ENCODE results near the gene ISX.

Gene ISX

DNA sequence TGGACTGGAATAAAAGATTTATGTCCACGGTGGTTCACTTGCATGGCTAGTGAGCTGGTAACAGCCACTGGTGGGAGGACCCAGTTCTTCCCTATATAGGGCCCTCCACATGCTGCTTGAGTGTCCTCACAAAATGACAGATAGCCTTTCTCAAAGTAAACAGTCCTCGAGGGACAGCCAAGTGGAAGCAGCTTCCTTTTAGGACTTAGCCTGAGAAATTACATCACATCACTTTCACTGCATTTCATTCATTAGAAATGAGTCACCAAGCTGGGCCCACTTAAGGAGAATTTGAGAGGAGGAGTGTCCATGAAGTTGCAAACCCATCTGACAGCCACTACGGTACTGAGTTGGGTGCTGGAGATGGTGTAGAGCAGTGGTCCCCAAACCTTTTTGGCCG lies 7.0 kb downstream of the ISX start:
- no peak overlapping the region for H3K27ac ChIP-seq (ENCODE audit: low read depth, low read length, severe bottlenecking)
- H3K9me3 ChIP-seq (ENCODE audit: control insufficient read depth, low read length): peaks cover 6% of the 10 kb centered on the region
- no peaks in the 10 kb centered on the region for H3K36me3 ChIP-seq (ENCODE audit: control insufficient read depth, insufficient read depth, low read length)
- 80 to 94% methylated on average over 1 to 2 of the region's 4 CpGs for WGBS, 2 experiments (ENCODE audit: insufficient coverage in 2 of 2)
- H3K4me1 ChIP-seq (ENCODE audit: control insufficient read depth, insufficient read depth, low read length, poor library complexity, severe bottlenecking): no peaks in the 10 kb centered on the region
- no peak overlapping the region for H3K4me3 ChIP-seq (ENCODE audit: extremely low read depth, insufficient read depth, low read length, poor library complexity, severe bottlenecking)

DNA sequence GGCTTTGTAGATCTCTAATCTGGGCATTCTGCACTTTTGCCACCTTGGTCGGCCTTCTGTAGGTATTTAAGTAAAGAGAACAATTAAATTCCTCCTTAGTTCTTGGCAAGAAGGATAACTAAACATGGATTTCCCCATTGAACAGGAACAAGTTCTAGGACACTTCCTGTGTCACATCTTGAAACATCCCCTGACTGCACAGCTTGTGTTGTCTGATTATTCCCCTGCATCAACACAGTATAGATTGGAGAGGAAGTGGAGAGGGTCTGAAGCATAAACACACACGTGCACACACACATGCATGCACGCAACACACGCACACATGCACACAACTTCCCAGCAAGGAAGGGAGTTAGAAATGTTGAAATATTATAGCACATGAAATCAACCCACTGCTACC lies 8.6 kb downstream of the ISX start:
- Histone ChIP-seq H3K4me3 (ENCODE audit: extremely low read depth, insufficient read depth, low read length, poor library complexity, severe bottlenecking) (no peak overlapping the region), H3K27ac (ENCODE audit: low read depth, low read length, severe bottlenecking) (no peak overlapping the region), H3K36me3 (ENCODE audit: control insufficient read depth, insufficient read depth, low read length) (no peaks in the 10 kb centered on the region), H3K9me3 (ENCODE audit: control insufficient read depth, low read length) (peaks cover 6% of the 10 kb centered on the region), H3K4me1 (ENCODE audit: control insufficient read depth, insufficient read depth, low read length, poor library complexity, severe bottlenecking) (no peaks in the 10 kb centered on the region)
- no CpG with 5 or more reads among the region's 4 CpGs for WGBS, 2 experiments (ENCODE audit: insufficient coverage in 2 of 2)

DNA sequence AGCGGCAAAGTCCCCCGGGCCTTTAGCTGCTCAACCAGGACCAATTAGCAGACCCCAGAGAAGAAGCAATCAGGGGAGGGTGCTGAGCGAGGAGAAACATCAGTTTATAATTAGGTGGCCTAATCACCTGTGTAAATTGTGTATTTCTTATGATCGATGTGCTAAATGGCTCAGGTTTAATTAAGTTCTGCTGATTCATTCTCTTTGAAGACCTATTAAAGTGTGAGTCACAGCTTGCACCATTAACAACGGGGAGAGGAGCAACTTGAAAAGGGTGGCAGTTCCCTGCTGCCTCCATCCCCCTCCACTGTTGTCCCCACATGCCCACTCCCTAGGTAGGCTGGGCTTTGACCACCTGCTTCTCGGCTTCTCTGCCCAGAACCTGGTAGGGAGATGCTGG lies 10.7 kb downstream of the ISX start:
- H3K27ac ChIP-seq (ENCODE audit: low read depth, low read length, severe bottlenecking): no peak overlapping the region
- H3K4me3 ChIP-seq (ENCODE audit: extremely low read depth, insufficient read depth, low read length, poor library complexity, severe bottlenecking): no peak overlapping the region
- H3K36me3 ChIP-seq (ENCODE audit: control insufficient read depth, insufficient read depth, low read length): no peaks in the 10 kb centered on the region
- H3K4me1 ChIP-seq (ENCODE audit: control insufficient read depth, insufficient read depth, low read length, poor library complexity, severe bottlenecking): no peaks in the 10 kb centered on the region
- 84 to 100% methylated on average over 3 to 6 of the region's 6 CpGs for WGBS, 2 experiments (ENCODE audit: insufficient coverage in 2 of 2)
- peaks cover 6% of the 10 kb centered on the region for H3K9me3 ChIP-seq (ENCODE audit: control insufficient read depth, low read length)

DNA sequence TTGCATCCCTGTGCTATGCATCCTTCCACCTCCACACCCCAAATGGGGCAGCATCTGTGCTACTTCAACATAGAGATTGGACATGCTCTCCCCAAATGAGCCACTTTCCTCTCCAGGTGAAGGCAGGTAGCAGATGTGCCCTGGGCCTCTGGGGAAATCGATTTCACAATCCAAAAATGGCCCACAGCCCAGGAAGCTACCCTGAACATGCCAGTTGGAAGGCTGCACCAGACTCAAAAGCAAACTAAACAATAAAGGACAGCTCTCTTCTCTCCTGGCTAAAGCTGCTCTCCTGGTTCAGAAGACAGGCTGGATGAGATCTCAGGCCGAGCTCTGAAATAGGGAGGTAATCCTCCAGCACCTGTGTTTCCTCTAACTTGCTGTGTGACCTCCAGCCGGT lies 19.7 kb downstream of the ISX start:
- WGBS, 2 experiments (ENCODE audit: insufficient coverage in 2 of 2): 69 to 96% methylated on average over 3 of the region's 3 CpGs
- H3K36me3 ChIP-seq (ENCODE audit: control insufficient read depth, insufficient read depth, low read length): no peaks in the 10 kb centered on the region

DNA sequence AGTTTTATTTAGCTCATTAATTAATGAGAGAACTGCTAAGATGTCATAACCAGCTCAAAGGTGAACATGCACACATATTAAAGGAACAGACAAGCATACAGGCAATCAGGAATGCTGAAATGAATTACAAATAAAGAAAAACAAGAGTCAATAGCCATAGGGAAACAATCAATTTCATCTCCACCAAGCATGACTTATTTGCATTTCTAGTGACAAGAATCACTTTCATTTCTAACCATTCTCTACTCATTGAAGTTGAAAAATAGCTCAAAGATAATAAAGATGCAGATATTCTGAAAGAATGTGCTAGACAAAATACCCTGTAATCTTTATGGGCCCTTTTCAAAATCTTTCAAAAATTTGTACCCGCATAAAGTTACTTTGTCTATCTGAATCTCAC lies 23.2 kb downstream of the ISX start:
- H3K4me3 ChIP-seq (ENCODE audit: extremely low read depth, insufficient read depth, low read length, poor library complexity, severe bottlenecking): no peak overlapping the region
- H3K9me3 ChIP-seq (ENCODE audit: control insufficient read depth, low read length): no peaks in the 10 kb centered on the region
- WGBS, 2 experiments (ENCODE audit: insufficient coverage in 2 of 2): no CpG with 5 or more reads among the region's 1 CpG

More for the DNA sequence above, 19.7 kb downstream of the ISX start:
- Histone ChIP-seq H3K27ac (ENCODE audit: low read depth, low read length, severe bottlenecking) (no peak overlapping the region), H3K4me1 (ENCODE audit: control insufficient read depth, insufficient read depth, low read length, poor library complexity, severe bottlenecking) (no peaks in the 10 kb centered on the region), H3K4me3 (ENCODE audit: extremely low read depth, insufficient read depth, low read length, poor library complexity, severe bottlenecking) (no peak overlapping the region), H3K9me3 (ENCODE audit: control insufficient read depth, low read length) (no peaks in the 10 kb centered on the region)

DNA sequence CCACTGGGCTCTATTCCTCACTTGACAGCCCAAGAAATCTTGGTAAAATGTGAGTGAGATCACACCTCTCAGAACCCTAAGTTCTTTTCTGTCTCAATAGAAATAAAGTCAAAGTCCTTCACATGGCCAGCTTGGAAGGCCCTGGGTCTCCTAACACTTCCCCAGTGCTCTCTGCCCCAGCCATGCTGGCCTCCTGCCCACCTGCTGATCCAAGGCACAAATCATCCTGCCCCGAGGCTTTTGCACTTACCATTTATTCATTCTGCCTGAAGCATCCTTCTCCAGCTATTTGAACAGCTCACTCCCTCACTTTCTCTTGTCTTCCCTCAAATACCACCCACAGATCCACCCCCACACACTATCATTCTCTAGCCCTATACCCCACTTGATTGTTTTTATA lies 26.4 kb downstream of the ISX start:
- Histone ChIP-seq H3K4me1 (ENCODE audit: control insufficient read depth, insufficient read depth, low read length, poor library complexity, severe bottlenecking) (no peaks in the 10 kb centered on the region), H3K9me3 (ENCODE audit: control insufficient read depth, low read length) (no peaks in the 10 kb centered on the region), H3K27ac (ENCODE audit: low read depth, low read length, severe bottlenecking) (no peak overlapping the region), H3K4me3 (ENCODE audit: extremely low read depth, insufficient read depth, low read length, poor library complexity, severe bottlenecking) (no peak overlapping the region), H3K36me3 (ENCODE audit: control insufficient read depth, insufficient read depth, low read length) (no peaks in the 10 kb centered on the region)
- WGBS, 2 experiments (ENCODE audit: insufficient coverage in 2 of 2): 0 to 57% methylated on average over 1 of the region's 1 CpG

More for the DNA sequence above, 23.2 kb downstream of the ISX start:
- Histone ChIP-seq H3K36me3 (ENCODE audit: control insufficient read depth, insufficient read depth, low read length) (no peaks in the 10 kb centered on the region), H3K27ac (ENCODE audit: low read depth, low read length, severe bottlenecking) (no peak overlapping the region), H3K4me1 (ENCODE audit: control insufficient read depth, insufficient read depth, low read length, poor library complexity, severe bottlenecking) (no peaks in the 10 kb centered on the region)

DNA sequence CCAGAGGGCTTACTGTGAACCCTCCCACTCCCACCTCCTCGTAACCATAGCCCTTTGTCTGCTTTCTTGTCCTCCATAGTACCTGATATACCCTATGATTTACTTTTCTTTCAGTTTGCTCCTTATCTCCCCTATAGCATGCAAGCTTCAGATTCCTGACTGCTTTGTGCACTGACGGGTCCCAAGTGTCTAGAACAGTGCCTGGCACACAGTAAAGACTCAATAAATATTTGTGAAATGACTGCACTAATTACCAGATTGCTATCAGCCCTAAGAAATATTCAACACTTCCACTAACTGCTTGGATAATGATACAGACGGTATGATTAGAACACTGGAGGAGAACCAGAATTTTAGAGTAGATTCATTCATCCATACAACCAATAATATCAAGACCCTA lies 33.0 kb downstream of the ISX start:
- Histone ChIP-seq H3K36me3 (ENCODE audit: control insufficient read depth, insufficient read depth, low read length) (no peaks in the 10 kb centered on the region), H3K27ac (ENCODE audit: low read depth, low read length, severe bottlenecking) (no peak overlapping the region), H3K9me3 (ENCODE audit: control insufficient read depth, low read length) (no peaks in the 10 kb centered on the region), H3K4me3 (ENCODE audit: extremely low read depth, insufficient read depth, low read length, poor library complexity, severe bottlenecking) (no peak overlapping the region), H3K4me1 (ENCODE audit: control insufficient read depth, insufficient read depth, low read length, poor library complexity, severe bottlenecking) (peaks cover 7% of the 10 kb centered on the region)
- 88% methylated on average over 2 of the region's 3 CpGs for WGBS, 2 experiments (ENCODE audit: insufficient coverage in 2 of 2)

DNA sequence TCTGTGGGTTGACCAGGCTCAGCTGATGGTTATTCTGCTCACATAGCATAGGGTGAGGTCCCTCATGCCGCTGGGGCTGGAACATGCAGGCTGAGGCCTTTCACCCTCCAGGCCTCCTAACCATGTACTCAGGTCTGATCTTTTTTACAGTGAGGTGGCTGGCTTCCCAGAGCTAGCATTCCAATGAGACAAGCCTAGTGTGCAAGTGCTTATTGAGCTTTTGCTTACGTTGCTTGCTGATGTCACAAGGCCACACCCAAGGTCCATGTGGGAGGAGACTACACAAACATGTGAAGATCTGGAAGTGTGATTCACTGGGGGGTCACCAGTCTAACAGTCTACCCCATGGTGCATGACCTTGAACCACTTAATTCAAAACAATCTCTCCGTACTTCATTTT lies 33.9 kb downstream of the ISX start:
- Histone ChIP-seq H3K4me1 (ENCODE audit: control insufficient read depth, insufficient read depth, low read length, poor library complexity, severe bottlenecking) (peaks cover 7% of the 10 kb centered on the region), H3K36me3 (ENCODE audit: control insufficient read depth, insufficient read depth, low read length) (no peaks in the 10 kb centered on the region), H3K27ac (ENCODE audit: low read depth, low read length, severe bottlenecking) (no peak overlapping the region), H3K9me3 (ENCODE audit: control insufficient read depth, low read length) (no peaks in the 10 kb centered on the region), H3K4me3 (ENCODE audit: extremely low read depth, insufficient read depth, low read length, poor library complexity, severe bottlenecking) (no peak overlapping the region)
- 83 to 100% methylated on average over 2 to 3 of the region's 3 CpGs for WGBS, 2 experiments (ENCODE audit: insufficient coverage in 2 of 2)

DNA sequence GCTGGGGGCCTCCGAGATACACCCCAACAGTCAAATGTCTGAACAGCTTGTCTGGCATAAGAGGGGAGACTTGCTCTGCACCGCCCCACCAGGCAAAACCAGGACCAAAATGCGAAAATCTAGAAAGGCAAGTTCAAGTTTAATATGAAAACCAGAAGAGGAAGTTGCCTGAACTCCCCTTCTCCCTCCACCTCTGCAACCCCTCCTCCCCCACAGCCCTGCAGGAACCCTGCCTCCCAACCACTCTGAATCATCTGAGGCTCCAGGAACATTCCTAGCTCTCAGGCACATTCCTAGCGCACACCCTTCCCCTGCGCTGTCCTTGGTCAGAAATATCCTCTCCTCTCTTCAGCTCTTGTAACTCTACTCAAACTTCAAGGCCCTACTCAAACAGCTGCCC lies 36.7 kb downstream of the ISX start:
- Histone ChIP-seq H3K9me3 (ENCODE audit: control insufficient read depth, low read length) (no peaks in the 10 kb centered on the region), H3K27ac (ENCODE audit: low read depth, low read length, severe bottlenecking) (no peak overlapping the region), H3K4me3 (ENCODE audit: extremely low read depth, insufficient read depth, low read length, poor library complexity, severe bottlenecking) (no peak overlapping the region), H3K4me1 (ENCODE audit: control insufficient read depth, insufficient read depth, low read length, poor library complexity, severe bottlenecking) (peaks cover 7% of the 10 kb centered on the region), H3K36me3 (ENCODE audit: control insufficient read depth, insufficient read depth, low read length) (no peaks in the 10 kb centered on the region)
- WGBS, 2 experiments (ENCODE audit: insufficient coverage in 2 of 2): 67 to 72% methylated on average over 2 to 3 of the region's 5 CpGs

DNA sequence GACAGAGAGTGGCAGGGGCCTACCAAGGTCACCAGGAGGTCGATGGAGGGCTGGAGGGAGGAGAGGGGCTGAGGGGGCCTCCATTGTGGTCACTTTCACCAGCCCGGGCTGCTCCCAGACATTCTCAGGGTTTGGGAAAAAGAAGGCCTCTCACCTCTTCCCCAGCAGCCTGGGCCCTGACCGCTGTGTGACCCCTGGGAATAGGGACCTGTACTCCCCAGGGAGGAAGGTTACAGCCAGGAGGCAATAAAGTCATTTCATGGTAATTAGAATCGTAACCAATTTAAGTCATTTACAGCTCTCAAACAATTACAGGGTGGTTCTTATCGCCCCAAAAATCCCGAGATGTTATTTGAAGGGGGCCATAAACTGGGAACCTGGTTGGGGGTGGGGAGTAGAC lies 37.8 kb downstream of the ISX start:
- no peaks in the 10 kb centered on the region for H3K36me3 ChIP-seq (ENCODE audit: control insufficient read depth, insufficient read depth, low read length)
- no peak overlapping the region for H3K27ac ChIP-seq (ENCODE audit: low read depth, low read length, severe bottlenecking)
- H3K4me3 ChIP-seq (ENCODE audit: extremely low read depth, insufficient read depth, low read length, poor library complexity, severe bottlenecking): no peak overlapping the region
- WGBS, 2 experiments (ENCODE audit: insufficient coverage in 2 of 2): 78 to 100% methylated on average over 1 to 4 of the region's 6 CpGs
- peaks cover 7% of the 10 kb centered on the region for H3K4me1 ChIP-seq (ENCODE audit: control insufficient read depth, insufficient read depth, low read length, poor library complexity, severe bottlenecking)
- no peaks in the 10 kb centered on the region for H3K9me3 ChIP-seq (ENCODE audit: control insufficient read depth, low read length)

DNA sequence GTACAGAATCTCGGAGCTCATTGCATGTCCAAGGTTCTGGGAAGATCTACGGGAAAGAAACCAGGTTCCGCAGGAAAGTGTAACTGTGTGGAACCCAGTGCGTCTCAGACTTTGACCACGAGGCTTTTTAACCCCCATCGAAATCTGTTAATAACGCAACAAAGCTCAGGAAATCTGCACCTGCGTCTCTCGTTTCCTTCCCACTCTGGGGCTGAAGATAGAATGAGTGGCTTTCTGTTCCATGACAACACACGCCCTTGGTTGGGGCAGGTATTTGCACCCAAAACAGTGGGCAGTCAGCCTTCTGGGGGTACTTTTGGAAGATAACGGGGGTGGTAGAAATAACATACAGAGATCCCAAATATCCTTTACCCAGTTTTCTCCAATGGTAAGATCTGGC lies 38.5 kb downstream of the ISX start:
- 88 to 96% methylated on average over 8 to 11 of the region's 11 CpGs for WGBS, 2 experiments (ENCODE audit: insufficient coverage in 2 of 2)
- H3K36me3 ChIP-seq (ENCODE audit: control insufficient read depth, insufficient read depth, low read length): no peaks in the 10 kb centered on the region
- peaks cover 7% of the 10 kb centered on the region for H3K4me1 ChIP-seq (ENCODE audit: control insufficient read depth, insufficient read depth, low read length, poor library complexity, severe bottlenecking)
- H3K27ac ChIP-seq (ENCODE audit: low read depth, low read length, severe bottlenecking): no peak overlapping the region
- no peak overlapping the region for H3K4me3 ChIP-seq (ENCODE audit: extremely low read depth, insufficient read depth, low read length, poor library complexity, severe bottlenecking)
- H3K9me3 ChIP-seq (ENCODE audit: control insufficient read depth, low read length): no peaks in the 10 kb centered on the region

Data from mesodermal cell (in vitro differentiated cells).